SK-N-SH (cell line): ENCODE data around the gene PDE6A.

ENCODE experiments used
- CTCF ChIP-seq: fragments of 200-600 bp; sonication (generic); IDR thresholded peaks from 2 replicates; pipeline ENCODE4 v1.6.1; 2017; ENCODE audit warnings: antibody characterized with exemption, mild to moderate bottlenecking, moderate library complexity
- EP300 ChIP-seq, 2 experiments: IDR thresholded peaks; 2 replicates each; pipeline versions ENCODE4 v1.4.0 to v1.6.1; 2012; ENCODE audit warnings: borderline replicate concordance in 1 of 2, low read depth in 1 of 2, low read length in 1 of 2
- EZH2phosphoT487 ChIP-seq: fragments of 200-600 bp; sonication (generic); IDR thresholded peaks from 2 replicates; pipeline ENCODE4 v1.6.1; 2017; ENCODE audit warnings: low read depth, mixed run types, mild to moderate bottlenecking, antibody characterized with exemption, moderate library complexity, borderline replicate concordance
- JUND ChIP-seq: IDR thresholded peaks from 2 replicates; pipeline ENCODE4 v1.4.0; 2012
- POLR2AphosphoS5 ChIP-seq: IDR thresholded peaks from 2 replicates; pipeline ENCODE4 v1.6.1; 2012; ENCODE audit warnings: low read depth, low read length
- RCOR1 ChIP-seq: fragments of 150-350 bp; IDR thresholded peaks from 2 replicates; pipeline ENCODE4 v1.6.1; 2017; ENCODE audit warnings: antibody characterized with exemption, low read length
- RFX5 ChIP-seq: IDR thresholded peaks from 2 replicates; pipeline ENCODE4 v1.6.1; 2012; ENCODE audit warnings: mild to moderate bottlenecking, improper control_type of control experiment, low read length
- RXRA ChIP-seq: IDR thresholded peaks from 2 replicates; pipeline ENCODE4 v1.4.0; 2012; ENCODE audit warnings: low read depth, mild to moderate bottlenecking, borderline replicate concordance
- TCF12 ChIP-seq: IDR thresholded peaks from 2 replicates; pipeline ENCODE4 v1.4.0; 2012
- USF2 ChIP-seq: fragments of 150-350 bp; IDR thresholded peaks from 2 replicates; pipeline ENCODE4 v1.6.1; 2017; ENCODE audit warnings: antibody characterized with exemption, low read length, low read depth, borderline replicate concordance
- YY1 ChIP-seq: IDR thresholded peaks from 2 replicates; pipeline ENCODE4 v1.4.0; 2012; ENCODE audit warnings: low read depth, mild to moderate bottlenecking

DNA sequence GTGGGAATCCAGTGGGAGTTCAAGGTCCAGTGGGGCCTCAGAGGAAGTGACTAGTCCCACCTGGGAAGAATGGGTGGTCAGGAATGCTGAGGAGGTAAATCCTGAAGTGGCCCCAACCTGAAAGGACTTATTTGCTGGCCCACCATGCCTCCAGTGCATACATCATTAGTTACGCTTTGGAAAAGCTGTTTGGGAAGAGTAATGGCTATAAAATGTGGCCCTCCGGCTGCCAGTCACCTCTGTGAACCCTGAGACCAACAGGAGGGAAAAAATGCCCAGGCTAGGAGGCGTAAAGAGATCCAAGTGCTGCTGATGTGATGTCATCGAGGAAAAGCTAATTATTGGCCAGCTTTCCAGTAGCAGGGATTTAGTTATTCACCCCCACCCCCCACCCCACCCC, 13.3 kb upstream of the PDE6A start:
- TF ChIP-seq USF2, result no peak
- TF ChIP-seq EZH2phosphoT487, result no peak
- TF ChIP-seq CTCF, result no peak
- no peak for TF ChIP-seq RFX5
- TF ChIP-seq RXRA, result no peak
- TF ChIP-seq POLR2AphosphoS5, result no peak
- no peak for TF ChIP-seq YY1
- TF ChIP-seq TCF12, result no peak
- no peak for TF ChIP-seq JUND
- no peak for TF ChIP-seq EP300 (IDR thresholded peaks at IDR 0.05; ENCODE audit: borderline replicate concordance in 1 of 2, low read depth in 1 of 2, low read length in 1 of 2)
- TF ChIP-seq RCOR1, result no peak
